Measurements from ENCODE around the gene ATG9B. TPM values are rescaled to one million over a fixed set of nuclear protein-coding genes. Genes with fewer than 3 reads are reported as not detected.

ATG9B gene
- total and polyA plus RNA-seq, 2 of the 13 experiments (the other 11 are each of a cell fraction or from before 2014, with no cell fraction given) = 0.24 TPM; not detected in 1

- no peak for TF ChIP-seq ZNF777 (CRISPR knock-in tag; IDR thresholded peaks at IDR 0.05)
- TF ChIP-seq ATF5 (CRISPR knock-in tag; IDR thresholded peaks at IDR 0.05; ENCODE audit: low read depth) = no peak
- TF ChIP-seq, protein P1, sequence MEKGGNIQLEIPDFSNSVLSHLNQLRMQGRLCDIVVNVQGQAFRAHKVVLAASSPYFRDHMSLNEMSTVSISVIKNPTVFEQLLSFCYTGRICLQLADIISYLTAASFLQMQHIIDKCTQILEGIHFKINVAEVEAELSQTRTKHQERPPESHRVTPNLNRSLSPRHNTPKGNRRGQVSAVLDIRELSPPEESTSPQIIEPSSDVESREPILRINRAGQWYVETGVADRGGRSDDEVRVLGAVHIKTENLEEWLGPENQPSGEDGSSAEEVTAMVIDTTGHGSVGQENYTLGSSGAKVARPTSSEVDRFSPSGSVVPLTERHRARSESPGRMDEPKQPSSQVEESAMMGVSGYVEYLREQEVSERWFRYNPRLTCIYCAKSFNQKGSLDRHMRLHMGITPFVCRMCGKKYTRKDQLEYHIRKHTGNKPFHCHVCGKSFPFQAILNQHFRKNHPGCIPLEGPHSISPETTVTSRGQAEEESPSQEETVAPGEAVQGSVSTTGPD (CRISPR knock-in tag; IDR thresholded peaks at IDR 0.05) = no peak
- no peak for TF ChIP-seq MYPOP (CRISPR knock-in tag; IDR thresholded peaks at IDR 0.05)
- TF ChIP-seq KDM1A (CRISPR knock-in tag; IDR thresholded peaks at IDR 0.05) = no peak
- TF ChIP-seq AGO2 (optimal IDR thresholded peaks at IDR 0.05; ENCODE audit: low read depth, low read length) = no peak
- TF ChIP-seq BHLHE40 (IDR thresholded peaks at IDR 0.05; ENCODE audit: low read length) = no peak
- TF ChIP-seq ADNP (CRISPR knock-in tag; IDR thresholded peaks at IDR 0.05) = no peak
- TF ChIP-seq KAT7 (CRISPR knock-in tag; IDR thresholded peaks at IDR 0.05; ENCODE audit: borderline replicate concordance) = peak; percentile 55; the same call in 1 of the 2 replicates
- TF ChIP-seq PHF5A (CRISPR knock-in tag; IDR thresholded peaks at IDR 0.05; ENCODE audit: low read depth, unreplicated experiment) = no peak
- TF ChIP-seq, protein P2, sequence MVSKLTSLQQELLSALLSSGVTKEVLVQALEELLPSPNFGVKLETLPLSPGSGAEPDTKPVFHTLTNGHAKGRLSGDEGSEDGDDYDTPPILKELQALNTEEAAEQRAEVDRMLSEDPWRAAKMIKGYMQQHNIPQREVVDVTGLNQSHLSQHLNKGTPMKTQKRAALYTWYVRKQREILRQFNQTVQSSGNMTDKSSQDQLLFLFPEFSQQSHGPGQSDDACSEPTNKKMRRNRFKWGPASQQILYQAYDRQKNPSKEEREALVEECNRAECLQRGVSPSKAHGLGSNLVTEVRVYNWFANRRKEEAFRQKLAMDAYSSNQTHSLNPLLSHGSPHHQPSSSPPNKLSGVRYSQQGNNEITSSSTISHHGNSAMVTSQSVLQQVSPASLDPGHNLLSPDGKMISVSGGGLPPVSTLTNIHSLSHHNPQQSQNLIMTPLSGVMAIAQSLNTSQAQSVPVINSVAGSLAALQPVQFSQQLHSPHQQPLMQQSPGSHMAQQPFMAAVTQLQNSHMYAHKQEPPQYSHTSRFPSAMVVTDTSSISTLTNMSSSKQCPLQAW (CRISPR knock-in tag; IDR thresholded peaks at IDR 0.05) = no peak
- TF ChIP-seq ZFP90 (CRISPR knock-in tag; IDR thresholded peaks at IDR 0.05; ENCODE audit: borderline replicate concordance) = no peak
- TF ChIP-seq ZNF468 (CRISPR knock-in tag; IDR thresholded peaks at IDR 0.05) = no peak
- TF ChIP-seq ZNF407 (CRISPR knock-in tag; IDR thresholded peaks at IDR 0.05; ENCODE audit: not compliant biosample characterization) = no peak
- TF ChIP-seq ZBTB42 (CRISPR knock-in tag; IDR thresholded peaks at IDR 0.05) = no peak
- no peak for TF ChIP-seq FOXA1 (IDR thresholded peaks at IDR 0.05)
- no peak for TF ChIP-seq FOXA1 (CRISPR knock-in tag; IDR thresholded peaks at IDR 0.05)
Measured at GRCh38 chr7:151059367-151060112, 35.2 kb upstream of the ATG9B start, which contains the start of gene SLC4A2 (continued).
